Endothelial cell of umbilical vein (primary cell): ENCODE results near the gene CCND2. TPM values are rescaled to one million over a fixed set of nuclear protein-coding genes. Genes with fewer than 3 reads are reported as not detected.

ENCODE experiments used
- BruUV-seq: library from RNA; stranded (reverse); fragments of 400-500 nt; replicated peaks from 2 replicates; lab custom pipeline; 2021; lab: Mats Ljungman, UMichigan
- CTCF ChIA-PET: fragments of 300-600, 350-600 bp; sonication (Branson Sonifier 250); formaldehyde crosslinking; loops from one replicate; lab custom pipeline; 2021; ENCODE audit warnings: antibody characterized with exemption, inconsistent platforms; lab: Charles Lee
- POLR2A ChIA-PET: fragments of 300-600, 350-600 bp; sonication (Branson Sonifier 250); formaldehyde crosslinking; loops from one replicate; lab custom pipeline; 2021; ENCODE audit warnings: antibody characterized with exemption, inconsistent platforms; lab: Charles Lee
- DNase-seq: peaks from one replicate; pipeline ENCODE4 v3.0.0-alpha.2; 2011; ENCODE audit warnings: low read depth, low spot score
- FAIRE-seq: peaks from 2 replicates; lab custom pipeline; 2011; peaks lifted over from hg19 to GRCh38; lab: Jason Lieb, UNC
- H2AFZ ChIP-seq: 2 replicates; pipeline ENCODE4 v1.6.0; 2012; ENCODE audit warnings: low read depth, low read length, control low read depth, inconsistent platforms
- H3K27ac ChIP-seq: 2 replicates; pipeline ENCODE4 v1.5.1; 2011; ENCODE audit warnings: low read depth, mild to moderate bottlenecking, control low read depth, low read length, moderate library complexity; ENCODE audit not compliant: insufficient read depth
- H3K27me3 ChIP-seq, 2 experiments: 2 replicates each; pipeline versions ENCODE4 v1.6.0 to v1.6.1; 2011; ENCODE audit warnings: low read length in 2 of 2, mixed read lengths in 1 of 2; ENCODE audit not compliant: control insufficient read depth in 2 of 2, insufficient read depth in 2 of 2
- H3K36me3 ChIP-seq, 2 experiments: 2 replicates in 1 of 2; 3 replicates in 1 of 2; pipeline ENCODE4 v1.5.1; 2011; ENCODE audit warnings: low read length in 2 of 2, mild to moderate bottlenecking in 1 of 2, moderate library complexity in 1 of 2; ENCODE audit not compliant: control insufficient read depth in 2 of 2, insufficient read depth in 2 of 2; ENCODE audit errors: extremely low read depth in 1 of 2
- H3K4me1 ChIP-seq: 3 replicates; pipeline ENCODE4 v1.5.1; 2011; ENCODE audit warnings: mild to moderate bottlenecking, low read length; ENCODE audit not compliant: control insufficient read depth, insufficient read depth; ENCODE audit errors: extremely low read depth
- H3K4me2 ChIP-seq: 2 replicates; pipeline ENCODE4 v1.6.1; 2011; ENCODE audit warnings: low read length, control low read depth, mixed read lengths; ENCODE audit not compliant: insufficient read depth
- H3K4me3 ChIP-seq, 3 experiments: fragments of 200-600 bp in 1 of 3; sonication (generic), shearing (Covaris generic) in 1 of 3; replicated peaks in 1 of 3; 2 replicates each; pipeline ENCODE4 v1.5.1; 2011 to 2016; ENCODE audit warnings: control low read depth in 3 of 3, low read length in 3 of 3, mild to moderate bottlenecking in 2 of 3, inconsistent platforms in 1 of 3, low read depth in 1 of 3, moderate library complexity in 1 of 3; ENCODE audit not compliant: insufficient read depth in 1 of 3
- H3K79me2 ChIP-seq: 2 replicates; pipeline ENCODE4 v1.6.0; 2012; ENCODE audit warnings: low read length, inconsistent platforms; ENCODE audit not compliant: control insufficient read depth, insufficient read depth
- H3K9ac ChIP-seq: replicated peaks from 2 replicates; pipeline ENCODE3; 2011; ENCODE audit warnings: low read length, control low read depth; ENCODE audit not compliant: insufficient read depth; ENCODE audit errors: extremely low read depth
- H3K9me1 ChIP-seq: replicated peaks from 3 replicates; pipeline ENCODE4 v1.6.0; 2011; ENCODE audit warnings: mild to moderate bottlenecking, low read length; ENCODE audit not compliant: control insufficient read depth, insufficient read depth; ENCODE audit errors: extremely low read depth
- H3K9me3 ChIP-seq: replicated peaks from 2 replicates; pipeline ENCODE4 v1.5.1; 2012; ENCODE audit warnings: low read length, inconsistent platforms; ENCODE audit not compliant: control insufficient read depth, insufficient read depth
- H4K20me1 ChIP-seq: replicated peaks from 2 replicates; pipeline ENCODE3; 2011; ENCODE audit warnings: mild to moderate bottlenecking, low read length; ENCODE audit not compliant: control insufficient read depth, insufficient read depth; ENCODE audit errors: extremely low read depth
- EZH2 ChIP-seq: IDR thresholded peaks from 2 replicates; pipeline ENCODE4 v1.6.1; 2012; ENCODE audit warnings: borderline replicate concordance, low read depth, mild to moderate bottlenecking, moderate library complexity, low read length, inconsistent platforms; ENCODE audit not compliant: severe bottlenecking
- FOS ChIP-seq: IDR thresholded peaks from 2 replicates; pipeline ENCODE4 v1.6.1; 2011; ENCODE audit warnings: mild to moderate bottlenecking, low read length, moderate library complexity, borderline replicate concordance; ENCODE audit not compliant: insufficient read depth
- GATA2 ChIP-seq: IDR thresholded peaks from 2 replicates; pipeline ENCODE4 v1.7.0; 2011; ENCODE audit warnings: low read depth, mild to moderate bottlenecking, moderate library complexity, mixed read lengths, low read length; ENCODE audit not compliant: insufficient read length, insufficient read depth
- JUN ChIP-seq: IDR thresholded peaks from 2 replicates; pipeline ENCODE4 v1.6.1; 2011; ENCODE audit warnings: borderline replicate concordance, low read depth; ENCODE audit not compliant: insufficient read length, insufficient read depth
- MAX ChIP-seq: IDR thresholded peaks from 2 replicates; pipeline ENCODE4 v1.6.1; 2011; ENCODE audit not compliant: insufficient read depth, insufficient read length
- MYC ChIP-seq: IDR thresholded peaks from one replicate; pipeline ENCODE4 v1.6.1; 2011; ENCODE audit warnings: mild to moderate bottlenecking, low read depth, low read length
- POLR2A ChIP-seq: IDR thresholded peaks from 2 replicates; pipeline ENCODE4 v1.6.1; 2012; ENCODE audit warnings: low read depth, mild to moderate bottlenecking, control low read depth, low read length
- POLR2AphosphoS5 ChIP-seq: IDR thresholded peaks from 2 replicates; pipeline ENCODE4 v1.6.1; 2012; ENCODE audit warnings: low read depth, mild to moderate bottlenecking, control low read depth, low read length, moderate library complexity; ENCODE audit not compliant: insufficient read depth
- dilution Hi-C: fragments of 300-500 bp; cut with MboI; formaldehyde crosslinking; loops from one replicate; pipeline ENCODE4 v1.15.0; 2019; ENCODE audit warnings: low sequenced_read_pairs; ENCODE audit not compliant: extremely low pct_ligation_motif_present
- intact Hi-C: fragments of 100-400 bp; cut with micrococcal nuclease; formaldehyde crosslinking; loops from one replicate; pipeline ENCODE4 v1.10.0; 2022
- polyA plus RNA-seq, 4 experiments: library from polyadenylated mRNA; depleted of rRNA in 3 of 4; stranded (reverse) in 3 of 4; unstranded in 1 of 4; fragments of >200 nt; gene quantifications; 2 replicates each; pipeline versions ENCODE4 v1.2.1 to v1.2.3, GENCODE V29; 2011 to 2012; ENCODE audit warnings: missing spikeins in 1 of 4
- total RNA-seq: library from RNA; stranded (reverse); gene quantifications from 2 replicates; pipeline ENCODE4 v1.2.3, GENCODE V29; 2021
- TF ChIP-seq, protein P1 (sequence below), 2 donors: IDR thresholded peaks; 1 replicate in 1 of 2; 2 replicates in 1 of 2; pipeline ENCODE4 v1.5.1; 2011; ENCODE audit warnings: low read length in 2 of 2, mild to moderate bottlenecking in 2 of 2, moderate library complexity in 2 of 2, control low read depth in 1 of 2, inconsistent platforms in 1 of 2, low read depth in 1 of 2; ENCODE audit not compliant: insufficient read depth in 1 of 2; ENCODE audit errors: extremely low read depth in 1 of 2

Gene CCND2
- total and polyA plus RNA-seq, 2 donors (not counting 3 experiments of a cell fraction or from before 2014, with no cell fraction given): 0.68 to 3.4 TPM

DNA sequence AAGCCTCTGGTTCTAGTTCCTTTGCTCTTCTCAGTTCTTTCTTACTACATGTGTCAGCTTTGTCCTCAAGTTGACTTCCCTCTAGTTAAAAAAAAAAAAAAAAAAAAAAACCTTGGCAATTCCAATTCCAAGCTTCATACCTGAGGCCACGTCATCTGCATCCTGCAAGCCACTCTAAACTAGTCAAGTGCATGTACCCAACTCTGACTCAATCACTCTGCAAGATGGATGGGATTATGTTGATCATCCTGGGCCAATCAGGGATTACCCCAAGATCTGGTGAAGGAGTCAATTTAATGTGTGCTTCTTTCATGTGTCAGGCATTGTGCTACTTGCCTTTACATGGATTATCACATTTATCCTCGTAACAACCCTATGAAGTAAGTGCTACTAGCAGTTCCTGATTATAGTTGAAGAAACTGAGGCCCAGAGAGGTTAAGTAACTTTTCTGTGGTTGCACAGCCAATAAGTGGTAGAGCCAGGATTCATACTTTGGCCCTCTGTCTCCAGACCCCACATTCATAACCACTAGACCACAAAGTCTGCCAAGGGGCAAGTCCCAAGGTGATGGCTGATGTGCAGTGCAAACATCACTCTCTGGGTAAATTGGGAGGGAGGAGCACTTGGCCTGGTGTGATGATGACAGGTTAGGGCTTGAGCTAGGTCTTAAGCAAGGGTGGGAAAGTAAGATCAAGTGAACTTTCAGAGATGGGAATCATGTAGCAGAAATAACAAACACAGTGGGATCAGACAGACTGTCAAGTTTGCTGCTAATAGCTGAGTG lies 17.3 kb upstream of the CCND2 start:
- Histone ChIP-seq H3K27ac (no peak overlapping the region), H3K36me3 (no peaks in the 10 kb centered on the region), H3K27me3 (peaks cover 5 to 32% of the 10 kb centered on the region in 2 experiments), H3K9ac (no peak overlapping the region), H3K4me3 (no peak overlapping the region), H4K20me1 (no peaks in the 10 kb centered on the region), H3K9me3 (no peaks in the 10 kb centered on the region), H3K79me2 (no peaks in the 10 kb centered on the region), H3K9me1 (no peaks in the 10 kb centered on the region), H3K4me2 (no peak overlapping the region), H3K4me1 (no peaks in the 10 kb centered on the region), H2AFZ (no peak overlapping the region)
- CTCF ChIA-PET: interaction anchor here (0.6 to 1.9 kb wide), 5 partner anchors 10 to 218 kb away, joined by 3 to 6 read pairs (median 3); no protein-coding TSS in a partner anchor
- no TSS peak for BruUV-seq
- POLR2A ChIA-PET: no interaction called here
- intact Hi-C loops: no loop called here
- FAIRE-seq (no peak), DNase-seq (no peak)
- dilution Hi-C loops: no loop called here
- TF ChIP-seq JUN (no peak), FOS (no peak), POLR2AphosphoS5 (no peak), EZH2 (no peak), POLR2A (no peak), MYC (no peak), GATA2 (no peak), MAX (no peak)
- TF ChIP-seq, protein P1, sequence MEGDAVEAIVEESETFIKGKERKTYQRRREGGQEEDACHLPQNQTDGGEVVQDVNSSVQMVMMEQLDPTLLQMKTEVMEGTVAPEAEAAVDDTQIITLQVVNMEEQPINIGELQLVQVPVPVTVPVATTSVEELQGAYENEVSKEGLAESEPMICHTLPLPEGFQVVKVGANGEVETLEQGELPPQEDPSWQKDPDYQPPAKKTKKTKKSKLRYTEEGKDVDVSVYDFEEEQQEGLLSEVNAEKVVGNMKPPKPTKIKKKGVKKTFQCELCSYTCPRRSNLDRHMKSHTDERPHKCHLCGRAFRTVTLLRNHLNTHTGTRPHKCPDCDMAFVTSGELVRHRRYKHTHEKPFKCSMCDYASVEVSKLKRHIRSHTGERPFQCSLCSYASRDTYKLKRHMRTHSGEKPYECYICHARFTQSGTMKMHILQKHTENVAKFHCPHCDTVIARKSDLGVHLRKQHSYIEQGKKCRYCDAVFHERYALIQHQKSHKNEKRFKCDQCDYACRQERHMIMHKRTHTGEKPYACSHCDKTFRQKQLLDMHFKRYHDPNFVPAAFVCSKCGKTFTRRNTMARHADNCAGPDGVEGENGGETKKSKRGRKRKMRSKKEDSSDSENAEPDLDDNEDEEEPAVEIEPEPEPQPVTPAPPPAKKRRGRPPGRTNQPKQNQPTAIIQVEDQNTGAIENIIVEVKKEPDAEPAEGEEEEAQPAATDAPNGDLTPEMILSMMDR (IDR thresholded peaks at IDR 0.05; ENCODE audit: extremely low read depth in 1 of 2, insufficient read depth in 1 of 2, low read depth in 1 of 2, low read length in 2 of 2): no peak
